Naive B cell (primary cell): ENCODE results near the gene OR6C76. TPM values are rescaled to one million over a fixed set of nuclear protein-coding genes. Genes with fewer than 3 reads are reported as not detected.
"Not testable (repeated sequence)": the region's sequence is repeated elsewhere in the genome, so short reads cannot be mapped to it uniquely, and the experiment has no call there.

ENCODE experiments used
- ATAC-seq, 2 donors: fragments of 150-1000 bp; cut with Tn5 transposase; 2 replicates each; pipeline ENCODE4 v1.10.0; 2021; ENCODE audit warnings: low read depth in 2 of 2, mild to moderate bottlenecking in 2 of 2, moderate library complexity in 2 of 2
- DNase-seq: peaks from one replicate; pipeline ENCODE4 v3.0.0; 2022
- H3K27ac Mint-ChIP-seq, 6 donors: one replicate each; pipeline ENCODE4 v1.8.0; 2020 to 2022; ENCODE audit warnings: mild to moderate bottlenecking in 6 of 6, mixed read lengths in 6 of 6, moderate library complexity in 5 of 6, inconsistent platforms in 2 of 6
- H3K27me3 Mint-ChIP-seq, 3 donors: one replicate each; pipeline ENCODE4 v1.8.0; 2021 to 2022; ENCODE audit warnings: mixed read lengths in 3 of 3, mild to moderate bottlenecking in 1 of 3
- H3K36me3 Mint-ChIP-seq, 2 donors: one replicate each; pipeline ENCODE4 v1.8.0; 2020 to 2022; ENCODE audit warnings: mixed read lengths in 2 of 2, inconsistent platforms in 1 of 2, mild to moderate bottlenecking in 1 of 2
- H3K4me1 Mint-ChIP-seq, 3 donors: one replicate each; pipeline ENCODE4 v1.8.0; 2020 to 2022; ENCODE audit warnings: mixed read lengths in 3 of 3, inconsistent platforms in 1 of 3, mild to moderate bottlenecking in 1 of 3, moderate library complexity in 1 of 3
- H3K4me3 Mint-ChIP-seq, 8 donors: one replicate each; pipeline ENCODE4 v1.8.0; 2020 to 2022; ENCODE audit warnings: mild to moderate bottlenecking in 8 of 8, mixed read lengths in 8 of 8, moderate library complexity in 8 of 8, inconsistent platforms in 2 of 8
- H3K9me3 Mint-ChIP-seq, 7 donors: one replicate each; pipeline ENCODE4 v1.8.0; 2020 to 2022; ENCODE audit warnings: mixed read lengths in 7 of 7, mild to moderate bottlenecking in 5 of 7, inconsistent platforms in 2 of 7, moderate library complexity in 1 of 7
- polyA plus RNA-seq, 6 donors: library from polyadenylated mRNA; unstranded; fragments of 300-500 nt; fragmentation: Illumina TruSeq; gene quantifications; one replicate each; pipeline ENCODE4 v1.2.3, GENCODE V29; 2021; ENCODE audit warnings: low read depth in 6 of 6

OR6C76 gene
- polyA plus RNA-seq = not detected

GRCh38 chr12:55425954-55426353 is at the start of gene OR6C76:
OR6C76 (plus strand) TSS chr12:55426254; CDS start chr12:55426254, 0 bp downstream.
- peaks cover 0 to 2% (median 0%) of the 10 kb centered on the region in 3 donors for H3K4me1 Mint-ChIP-seq
- peaks cover 12 to 30% (median 19%) of the 10 kb centered on the region in 3 donors for H3K27me3 Mint-ChIP-seq
- no peaks in the 10 kb centered on the region for H3K9me3 Mint-ChIP-seq
- no peaks in the 10 kb centered on the region for H3K36me3 Mint-ChIP-seq
- ATAC-seq (no peak), DNase-seq (no peak)
- no peak within 1 kb of the TSS for H3K27ac Mint-ChIP-seq
- H3K4me3 Mint-ChIP-seq = no peak within 1 kb of the TSS

GRCh38 chr12:55385891-55386290 is 40.2 kb upstream of the OR6C76 start:
- Mint-ChIP-seq H3K27ac (peak overlapping the region in 1 of 6 donors; percentile 76), H3K36me3 (no peaks in the 10 kb centered on the region), H3K4me3 (no peak overlapping the region), H3K27me3 (peaks cover 0 to 12% (median 6%) of the 10 kb centered on the region in 3 donors), H3K9me3 (no peaks in the 10 kb centered on the region), H3K4me1 (peaks cover 0 to 7% (median 0%) of the 10 kb centered on the region in 3 donors)
- DNase-seq (no peak), ATAC-seq (no peak)

- H3K27me3 Mint-ChIP-seq = peaks cover 7 to 8% (median 8%) of the 10 kb centered on the region in 3 donors
- no peak for ATAC-seq
- no peaks in the 10 kb centered on the region for H3K9me3 Mint-ChIP-seq
- no peak overlapping the region for H3K4me3 Mint-ChIP-seq
- peak overlapping the region in 1 of 6 donors; percentile 28 for H3K27ac Mint-ChIP-seq
- H3K36me3 Mint-ChIP-seq = no peaks in the 10 kb centered on the region
- DNase-seq = no peak
- H3K4me1 Mint-ChIP-seq = no peaks in the 10 kb centered on the region
Measured at GRCh38 chr12:55392032-55392795, 33.8 kb upstream of the OR6C76 start.

DNA sequence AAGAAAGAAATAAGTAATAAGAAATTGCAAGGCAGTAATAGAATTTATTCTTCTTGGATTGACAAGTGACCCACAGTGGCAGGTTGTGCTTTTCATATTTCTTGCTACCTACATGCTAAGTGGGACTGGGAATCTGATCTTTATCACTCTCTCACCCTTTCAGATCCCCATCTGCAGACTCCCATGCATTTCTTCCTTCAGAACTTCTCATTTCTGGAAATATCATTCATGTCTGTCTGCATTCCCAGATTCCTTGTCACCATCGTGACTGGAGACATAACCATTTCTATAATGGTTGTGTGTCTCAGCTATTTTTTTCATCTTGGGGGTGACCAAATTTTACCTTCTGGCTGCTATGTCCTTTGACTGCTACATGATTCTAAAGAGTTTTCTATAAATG is 29.7 kb upstream of the OR6C76 start:
- Mint-ChIP-seq H3K36me3 (no peaks in the 10 kb centered on the region), H3K4me1 (no peaks in the 10 kb centered on the region), H3K9me3 (no peaks in the 10 kb centered on the region), H3K27me3 (peaks cover 8 to 31% (median 25%) of the 10 kb centered on the region in 3 donors), H3K27ac (no peak overlapping the region), H3K4me3 (no peak overlapping the region)
- ATAC-seq (no peak), DNase-seq (no peak)

DNA sequence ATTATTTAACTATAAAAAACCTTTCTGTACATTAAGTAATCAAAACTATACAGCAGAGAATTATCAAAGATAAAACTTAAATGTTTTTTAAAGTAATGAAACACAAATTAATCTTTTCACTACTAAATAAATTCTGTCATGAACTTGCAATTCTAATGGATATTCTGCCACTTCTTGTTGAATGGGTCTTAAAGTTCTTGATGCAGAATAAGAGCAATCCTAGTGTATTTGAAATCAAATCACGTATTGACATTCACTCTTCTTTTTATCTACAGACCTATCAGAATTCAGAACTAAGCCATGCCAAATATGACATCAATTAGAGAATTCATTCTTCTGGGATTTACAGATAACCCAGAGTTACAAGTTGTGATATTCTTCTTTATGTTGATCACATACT is 25.8 kb upstream of the OR6C76 start, which contains the start of gene OR6C65:
TSS of gene OR6C65 (plus strand) at position 301 of the 400 bp plus-strand sequence. CDS start at position 301, 0 bp downstream.
- ATAC-seq (no peak), DNase-seq (no peak)
- H3K27me3 Mint-ChIP-seq = peaks cover 8 to 27% (median 23%) of the 10 kb centered on the region in 3 donors
- no peak within 1 kb of the TSS for H3K4me3 Mint-ChIP-seq
- H3K36me3 Mint-ChIP-seq = no peaks in the 10 kb centered on the region
- H3K27ac Mint-ChIP-seq = no peak within 1 kb of the TSS
- H3K4me1 Mint-ChIP-seq = no peaks in the 10 kb centered on the region
- H3K9me3 Mint-ChIP-seq = peaks cover 0 to 6% (median 0%) of the 10 kb centered on the region in 7 donors

- no peak overlapping the region for H3K27ac Mint-ChIP-seq
- peaks cover 6 to 20% (median 6%) of the 10 kb centered on the region in 3 donors for H3K27me3 Mint-ChIP-seq
- DNase-seq (no peak), ATAC-seq (no peak)
- peaks cover 0 to 20% (median 4%) of the 10 kb centered on the region in 7 donors for H3K9me3 Mint-ChIP-seq
- no peak overlapping the region for H3K4me3 Mint-ChIP-seq
- no peaks in the 10 kb centered on the region for H3K36me3 Mint-ChIP-seq
- H3K4me1 Mint-ChIP-seq = no peaks in the 10 kb centered on the region
Measured at GRCh38 chr12:55407866-55408265, 18.2 kb upstream of the OR6C76 start.

- not testable (repeated sequence) for H3K27ac Mint-ChIP-seq, H3K4me3 Mint-ChIP-seq, H3K36me3 Mint-ChIP-seq, H3K4me1 Mint-ChIP-seq, ATAC-seq, DNase-seq
- peaks cover 6 to 22% (median 6%) of the 10 kb centered on the region in 3 donors for H3K27me3 Mint-ChIP-seq
- peaks cover 0 to 15% (median 4%) of the 10 kb centered on the region in 7 donors for H3K9me3 Mint-ChIP-seq
Measured at GRCh38 chr12:55409133-55409532, 16.9 kb upstream of the OR6C76 start.

GRCh38 chr12:55412138-55412537 is 13.9 kb upstream of the OR6C76 start:
- H3K4me1 Mint-ChIP-seq, ATAC-seq: not testable (repeated sequence)

DNA sequence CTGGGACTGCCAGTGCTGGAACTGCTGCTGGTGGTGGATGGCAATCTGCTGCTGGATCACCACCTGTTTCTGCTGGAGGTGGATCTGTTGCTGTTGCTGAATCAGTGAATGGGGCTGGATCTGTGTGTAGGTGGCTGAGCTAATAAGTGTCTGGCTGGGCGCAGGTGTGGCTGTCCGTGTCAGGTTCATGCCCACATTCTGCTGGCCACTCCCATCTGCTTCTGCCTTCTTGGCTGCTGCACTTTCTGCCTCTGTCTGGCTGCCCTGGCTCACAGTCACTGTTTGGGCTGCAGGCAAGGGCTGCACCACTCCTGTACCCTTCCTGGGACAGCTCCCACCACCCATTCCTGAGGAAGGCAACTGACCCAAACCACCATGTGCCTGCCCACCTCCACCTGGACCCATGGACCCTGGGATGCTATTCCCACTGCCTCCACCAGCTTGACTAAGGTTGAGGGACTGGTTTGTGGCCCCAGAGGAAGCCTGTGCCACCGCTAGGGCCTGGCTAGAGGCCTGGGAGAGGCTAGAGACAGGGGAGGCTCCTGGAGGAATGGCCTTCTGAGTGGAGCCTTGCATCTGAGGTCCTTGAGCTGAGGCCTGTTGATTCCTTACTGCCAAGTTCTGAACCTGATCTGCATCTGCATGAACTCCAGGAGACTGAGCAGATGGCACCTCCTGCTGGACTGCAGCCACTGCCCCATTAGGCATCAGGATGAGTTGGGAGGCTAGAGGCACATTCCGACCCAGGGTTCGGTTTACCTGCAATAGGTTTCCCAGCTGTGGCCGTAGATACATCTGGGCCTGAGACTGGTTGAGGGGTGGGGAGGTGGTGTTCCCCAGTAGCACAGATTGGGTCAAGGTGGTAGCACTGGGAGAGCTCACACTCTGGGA is 12.3 kb upstream of the OR6C76 start:
- not testable (repeated sequence) for H3K4me1 Mint-ChIP-seq, ATAC-seq, H3K36me3 Mint-ChIP-seq, H3K9me3 Mint-ChIP-seq, DNase-seq, H3K27ac Mint-ChIP-seq
- H3K4me3 Mint-ChIP-seq = peak overlapping the region in 4 of 8 donors; percentile 38 to 74 (median 43)
- peaks cover 30 to 50% (median 41%) of the 10 kb centered on the region in 3 donors for H3K27me3 Mint-ChIP-seq

More at GRCh38 chr12:55412138-55412537, 13.9 kb upstream of the OR6C76 start:
- not testable (repeated sequence) for DNase-seq, H3K4me3 Mint-ChIP-seq, H3K27ac Mint-ChIP-seq, H3K36me3 Mint-ChIP-seq
- Mint-ChIP-seq H3K9me3 (peaks cover 0 to 15% (median 4%) of the 10 kb centered on the region in 7 donors), H3K27me3 (peaks cover 19 to 48% (median 27%) of the 10 kb centered on the region in 3 donors)

DNA sequence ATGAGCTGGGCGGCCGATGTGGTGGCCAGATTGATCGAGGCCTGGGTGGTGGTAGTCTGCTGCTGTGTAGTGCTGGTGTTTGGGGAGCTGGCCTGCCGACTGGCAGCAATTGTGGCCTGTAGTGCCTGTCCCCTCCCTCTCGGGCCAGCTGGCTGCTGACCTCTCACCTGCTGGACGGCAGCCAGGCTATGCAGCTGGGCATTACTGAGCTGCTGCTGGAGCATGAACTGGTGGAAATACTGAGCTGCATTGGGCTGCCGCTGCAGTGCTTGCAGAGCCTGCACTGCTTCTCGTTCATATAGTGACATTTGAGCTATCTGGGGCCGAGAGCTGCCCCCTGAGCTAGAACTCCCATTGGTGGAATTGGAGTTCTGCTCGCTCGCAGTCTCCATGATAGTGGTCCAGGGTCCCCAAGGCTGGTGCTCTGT is 11.6 kb upstream of the OR6C76 start:
- H3K4me3 Mint-ChIP-seq = peak overlapping the region in 6 of 8 donors; percentile 38 to 74 (median 45)
- H3K27me3 Mint-ChIP-seq = peaks cover 37 to 56% (median 43%) of the 10 kb centered on the region in 3 donors
- not testable (repeated sequence) for H3K36me3 Mint-ChIP-seq, H3K9me3 Mint-ChIP-seq, ATAC-seq, H3K4me1 Mint-ChIP-seq, DNase-seq
- H3K27ac Mint-ChIP-seq = peak overlapping the region in 1 of 6 donors; percentile 72

- not testable (repeated sequence) for H3K27ac Mint-ChIP-seq, H3K36me3 Mint-ChIP-seq, H3K9me3 Mint-ChIP-seq, DNase-seq, H3K4me1 Mint-ChIP-seq
- Mint-ChIP-seq H3K4me3 (peak overlapping the region in 6 of 8 donors; percentile 16 to 88 (median 63)), H3K27me3 (peaks cover 42 to 61% (median 47%) of the 10 kb centered on the region in 3 donors)
- ATAC-seq = peak; percentile 81 to 88
Measured at GRCh38 chr12:55414889-55415288, 11.2 kb upstream of the OR6C76 start.

DNA sequence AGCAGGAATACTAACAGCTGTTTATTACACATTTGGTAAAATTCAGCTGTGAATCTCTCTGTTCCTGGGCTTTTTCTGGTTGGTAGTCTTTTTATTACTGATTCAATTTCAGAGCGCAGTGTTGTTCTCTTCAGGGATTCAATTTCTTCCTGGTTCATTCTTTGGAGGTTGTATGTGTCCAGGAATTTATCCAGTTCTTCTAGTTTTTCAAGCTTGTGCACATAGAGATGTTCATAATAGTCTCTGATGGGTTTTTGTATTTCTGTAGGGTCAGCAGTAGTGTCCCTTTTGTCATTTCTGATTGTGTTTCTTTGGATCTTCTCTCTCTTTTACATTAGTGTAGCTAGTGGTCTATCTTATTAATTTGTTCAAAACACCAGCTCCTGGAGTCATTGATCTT is 9.1 kb upstream of the OR6C76 start:
- no peak for ATAC-seq
- DNase-seq = no peak
- H3K4me3 Mint-ChIP-seq = no peak overlapping the region
- H3K4me1 Mint-ChIP-seq = peaks cover 7% of the 10 kb centered on the region in 3 donors
- H3K27ac Mint-ChIP-seq = peak overlapping the region in 1 of 6 donors; percentile 64
- no peaks in the 10 kb centered on the region for H3K36me3 Mint-ChIP-seq
- H3K27me3 Mint-ChIP-seq = peaks cover 49 to 64% (median 57%) of the 10 kb centered on the region in 3 donors
- peaks cover 0 to 3% (median 0%) of the 10 kb centered on the region in 7 donors for H3K9me3 Mint-ChIP-seq

- Mint-ChIP-seq H3K27me3 (peaks cover 46 to 58% (median 47%) of the 10 kb centered on the region in 3 donors), H3K36me3 (no peaks in the 10 kb centered on the region), H3K4me1 (peaks cover under 1 to 3% (median 2%) of the 10 kb centered on the region in 3 donors), H3K27ac (no peak overlapping the region), H3K4me3 (no peak overlapping the region), H3K9me3 (peaks cover 0 to 3% (median 0%) of the 10 kb centered on the region in 7 donors)
- no peak for DNase-seq
- no peak for ATAC-seq
Measured at GRCh38 chr12:55420307-55420962, 5.6 kb upstream of the OR6C76 start.
